Astrocyte of the cerebellum (primary cell): ENCODE results near the gene ATP2C2.
"Not testable (repeated sequence)": the region's sequence is repeated elsewhere in the genome, so short reads cannot be mapped to it uniquely, and the experiment has no call there.

Source experiments
- DNase-seq: peaks from one replicate; pipeline ENCODE4 v3.0.0-alpha.2; 2011; ENCODE audit warnings: low read depth
- H3K4me3 ChIP-seq: 2 replicates; pipeline ENCODE4 v1.5.1; 2011; ENCODE audit warnings: mild to moderate bottlenecking, low read depth, low read length, moderate library complexity
- in situ Hi-C: cut with HindIII; loops from 2 replicates; pipeline ENCODE4 v1.10.0; 2017; ENCODE audit warnings: low sequenced_read_pairs
- TF ChIP-seq, protein P1 (sequence below): IDR thresholded peaks from 2 replicates; pipeline ENCODE4 v1.5.1; 2012; ENCODE audit warnings: low read length, low read depth, moderate library complexity, mild to moderate bottlenecking; ENCODE audit errors: missing control alignments

ATP2C2 gene

DNA sequence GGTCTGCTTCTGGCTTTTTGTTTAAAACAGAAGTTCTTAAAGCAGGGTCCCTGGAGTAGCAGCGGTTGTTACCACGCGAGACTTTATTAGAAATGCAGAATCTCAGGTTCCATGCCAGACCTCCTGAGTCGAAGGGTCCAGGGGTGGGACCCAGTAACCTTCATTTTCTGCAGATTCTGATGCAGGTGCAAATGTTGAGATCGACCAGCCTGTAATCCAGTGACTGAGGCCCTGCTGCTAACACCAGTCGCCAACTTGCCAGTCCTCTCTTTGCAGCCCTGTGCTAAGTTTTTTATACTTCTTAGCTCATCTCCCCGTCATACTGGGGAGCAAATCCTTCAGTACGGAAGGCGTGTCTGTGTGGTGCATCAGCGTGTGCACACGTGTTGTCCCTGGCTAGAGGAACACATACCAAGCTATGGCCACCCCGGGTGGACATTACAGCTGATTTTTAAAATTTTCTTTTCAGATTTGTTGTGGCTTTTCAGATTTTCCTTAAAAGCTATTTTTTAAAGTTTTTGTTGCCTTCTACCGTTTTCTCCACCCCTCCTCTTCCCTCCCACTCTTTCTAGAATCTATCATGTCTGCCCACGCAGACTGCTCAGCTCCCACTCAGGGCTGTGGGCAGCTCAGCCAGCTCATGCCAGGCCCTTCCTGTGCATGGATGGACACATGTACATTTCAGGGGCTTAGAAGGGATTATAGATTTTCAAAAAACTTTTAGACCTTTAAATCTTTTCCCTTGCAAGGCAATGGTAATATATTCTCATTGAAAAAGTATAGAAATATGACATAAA, 78.5 kb downstream of the ATP2C2 start:
- TF ChIP-seq, protein P1, sequence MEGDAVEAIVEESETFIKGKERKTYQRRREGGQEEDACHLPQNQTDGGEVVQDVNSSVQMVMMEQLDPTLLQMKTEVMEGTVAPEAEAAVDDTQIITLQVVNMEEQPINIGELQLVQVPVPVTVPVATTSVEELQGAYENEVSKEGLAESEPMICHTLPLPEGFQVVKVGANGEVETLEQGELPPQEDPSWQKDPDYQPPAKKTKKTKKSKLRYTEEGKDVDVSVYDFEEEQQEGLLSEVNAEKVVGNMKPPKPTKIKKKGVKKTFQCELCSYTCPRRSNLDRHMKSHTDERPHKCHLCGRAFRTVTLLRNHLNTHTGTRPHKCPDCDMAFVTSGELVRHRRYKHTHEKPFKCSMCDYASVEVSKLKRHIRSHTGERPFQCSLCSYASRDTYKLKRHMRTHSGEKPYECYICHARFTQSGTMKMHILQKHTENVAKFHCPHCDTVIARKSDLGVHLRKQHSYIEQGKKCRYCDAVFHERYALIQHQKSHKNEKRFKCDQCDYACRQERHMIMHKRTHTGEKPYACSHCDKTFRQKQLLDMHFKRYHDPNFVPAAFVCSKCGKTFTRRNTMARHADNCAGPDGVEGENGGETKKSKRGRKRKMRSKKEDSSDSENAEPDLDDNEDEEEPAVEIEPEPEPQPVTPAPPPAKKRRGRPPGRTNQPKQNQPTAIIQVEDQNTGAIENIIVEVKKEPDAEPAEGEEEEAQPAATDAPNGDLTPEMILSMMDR: no peak
- no peak for DNase-seq
- no peak overlapping the region for H3K4me3 ChIP-seq
- in situ Hi-C loops: no loop called here

DNA sequence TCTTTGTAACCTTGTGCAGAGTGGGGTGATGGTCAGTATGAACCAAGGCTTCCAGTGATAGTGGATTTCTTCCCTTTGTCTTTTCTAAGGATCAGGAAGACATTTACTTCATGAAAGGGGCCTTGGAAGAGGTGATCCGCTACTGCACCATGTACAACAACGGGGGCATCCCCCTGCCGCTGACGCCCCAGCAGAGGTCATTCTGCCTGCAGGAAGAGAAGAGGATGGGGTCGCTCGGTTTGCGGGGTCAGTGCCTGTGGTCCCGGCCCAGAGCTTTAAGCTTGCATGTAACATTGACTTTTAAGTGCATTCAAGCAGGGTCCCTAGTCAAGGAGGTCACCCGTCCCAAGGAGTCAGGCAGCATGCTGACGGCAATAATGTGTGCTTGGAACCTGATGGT, 80.1 kb downstream of the ATP2C2 start:
- no peak overlapping the region for H3K4me3 ChIP-seq
- TF ChIP-seq, protein P1: no peak
- in situ Hi-C loops: no loop called here
- DNase-seq: no peak

DNA sequence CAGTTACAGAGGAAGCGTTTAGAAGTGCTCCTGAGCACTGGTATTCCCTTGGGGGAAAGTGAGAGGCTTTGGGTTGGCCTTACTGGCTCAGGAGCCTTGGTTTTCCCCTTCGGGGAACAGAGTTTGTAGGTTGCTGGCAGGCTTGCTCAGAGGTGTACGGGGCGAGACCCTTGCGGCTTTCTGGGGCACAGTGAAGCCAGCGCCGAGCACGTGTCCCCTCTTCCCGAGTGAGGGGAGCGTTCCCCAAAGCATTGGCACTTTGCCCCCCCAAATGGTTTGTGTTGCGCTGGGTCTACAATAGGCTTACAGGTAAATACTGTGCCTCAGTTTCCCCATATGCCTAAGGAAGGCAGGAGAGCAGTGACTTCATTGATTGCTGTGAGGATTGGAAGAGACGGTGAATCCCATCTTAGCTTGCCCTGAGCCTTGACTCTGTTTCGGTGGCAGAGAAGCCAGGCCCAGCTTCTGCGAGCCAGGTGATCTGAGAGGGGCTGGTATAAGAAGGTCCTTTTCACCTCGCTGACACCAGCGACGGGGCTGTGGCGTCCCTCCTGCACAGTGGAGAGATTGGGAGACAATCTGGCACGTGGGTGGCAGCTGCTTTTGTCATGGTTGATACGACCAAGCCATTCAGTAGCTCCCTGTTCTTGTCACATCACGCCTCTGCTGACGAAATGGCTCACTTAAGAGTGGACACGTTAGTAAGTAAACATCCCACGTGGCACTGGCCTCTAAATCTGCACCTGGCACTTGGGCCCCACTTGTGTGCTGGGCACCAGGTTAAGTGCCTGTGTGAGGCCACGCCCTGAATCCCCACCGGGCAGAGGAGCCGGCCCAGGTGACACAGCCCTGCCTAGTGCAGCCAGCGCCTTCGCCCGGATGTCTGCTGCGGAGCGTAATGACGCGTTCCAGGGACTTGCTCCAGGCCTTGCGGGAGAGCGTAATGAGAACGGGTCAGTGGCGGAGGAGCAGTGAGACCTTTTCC, 81.1 kb downstream of the ATP2C2 start:
- no peak for DNase-seq
- no peak overlapping the region for H3K4me3 ChIP-seq
- TF ChIP-seq, protein P1: no peak
- in situ Hi-C loops: no loop called here

DNA sequence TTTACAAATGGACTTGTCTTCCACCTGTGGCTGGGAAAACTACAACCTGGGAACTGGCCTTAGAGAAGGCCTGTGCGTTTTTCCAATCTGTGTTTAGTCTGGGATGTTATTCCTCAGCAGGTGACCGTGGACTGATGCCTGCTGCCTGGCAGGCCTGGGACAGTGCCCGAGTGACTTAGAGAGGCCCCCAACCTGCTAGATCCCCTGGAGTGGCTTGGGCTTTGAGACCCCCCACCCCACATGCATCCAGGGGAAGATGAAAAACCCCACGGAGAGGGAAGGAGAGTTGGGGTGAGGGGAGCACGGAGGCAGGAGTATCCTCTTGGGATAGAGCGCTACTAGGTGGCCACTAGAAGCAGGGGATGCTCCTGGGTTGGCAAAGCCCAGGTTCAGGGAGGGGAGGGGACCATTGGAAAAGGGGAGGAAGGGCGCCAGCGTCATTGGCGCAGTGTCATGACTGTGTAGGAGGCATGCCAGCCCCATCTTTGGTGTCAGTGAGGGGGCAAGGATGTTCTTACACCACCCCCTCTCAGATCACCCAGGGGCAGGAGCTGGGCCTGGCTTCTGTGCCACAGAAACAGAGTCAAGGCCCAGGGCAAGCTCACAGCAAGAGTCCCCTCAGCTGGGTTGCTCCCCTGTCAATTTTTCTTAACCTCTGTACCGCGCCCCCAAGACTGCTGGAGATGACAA, 82.0 kb downstream of the ATP2C2 start:
- in situ Hi-C loops: no loop called here
- TF ChIP-seq, protein P1: no peak
- DNase-seq: no peak
- no peak overlapping the region for H3K4me3 ChIP-seq

DNA sequence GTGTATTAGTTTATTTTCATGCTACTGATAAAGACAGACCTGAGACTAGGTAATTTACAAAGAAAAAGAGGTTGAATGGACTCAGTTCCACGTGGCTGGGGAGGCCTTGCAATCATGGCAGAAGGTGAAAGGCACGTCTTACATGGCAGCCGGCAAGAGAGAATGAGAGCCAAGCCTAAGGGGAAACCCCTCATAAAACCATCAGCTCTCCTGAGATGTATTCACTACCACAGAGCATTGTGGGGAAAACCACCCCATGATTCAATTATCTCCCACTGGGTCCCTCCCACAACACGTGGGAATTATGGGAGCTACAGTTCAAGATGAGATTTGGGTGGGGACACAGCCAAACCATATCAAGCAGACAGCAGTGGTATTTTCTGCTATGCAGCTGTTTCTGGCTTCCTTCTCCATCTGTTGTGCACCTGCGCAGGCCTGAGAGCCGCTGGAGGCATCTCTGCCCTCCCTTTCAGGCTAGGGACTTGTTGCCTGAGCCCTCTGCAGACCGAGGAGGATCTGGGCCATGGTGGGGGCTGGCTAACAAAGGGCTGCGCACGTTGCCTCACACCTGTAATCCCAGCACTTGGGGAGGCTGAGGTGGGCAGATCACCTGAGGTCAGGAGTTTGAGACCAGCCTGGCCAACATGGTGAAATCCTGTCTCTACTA, 82.8 kb downstream of the ATP2C2 start:
- in situ Hi-C loops, H3K4me3 ChIP-seq, DNase-seq: not testable (repeated sequence)

DNA sequence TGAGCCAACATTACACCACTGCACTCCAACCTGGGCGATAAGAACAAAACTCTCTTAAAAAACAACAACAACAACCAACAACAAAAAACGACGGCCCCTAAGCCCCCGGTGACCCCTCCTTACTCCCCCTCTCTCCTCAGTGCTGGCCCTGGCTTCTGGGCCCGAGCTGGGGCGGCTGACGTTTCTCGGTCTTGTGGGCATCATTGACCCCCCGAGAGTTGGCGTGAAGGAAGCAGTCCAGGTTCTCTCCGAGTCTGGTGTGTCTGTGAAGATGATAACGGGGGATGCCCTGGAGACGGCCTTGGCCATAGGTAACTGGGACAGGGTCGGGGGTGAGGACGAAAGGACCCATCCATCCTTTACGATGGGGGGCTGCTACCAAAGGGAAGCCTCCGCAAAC, 83.4 kb downstream of the ATP2C2 start:
- in situ Hi-C loops: no loop called here
- TF ChIP-seq, protein P1: no peak
- no peak for DNase-seq
- H3K4me3 ChIP-seq: no peak overlapping the region
